Tibial artery (tissue), 4 donors: ENCODE results near the gene BTN3A1.

Experiments used
- DNase-seq, 2 donors: peaks; one replicate each; pipeline ENCODE4 v3.0.0-alpha.2; 2019
- H3K27ac ChIP-seq, 2 donors: fragments of 200-600 bp; sonication (generic) in 1 of 2; 1 replicate in 1 of 2; 2 replicates in 1 of 2; pipeline ENCODE4 v1.5.1; 2018 to 2019; ENCODE audit warnings: mild to moderate bottlenecking in 1 of 2
- H3K27me3 ChIP-seq, 2 donors: fragments of 200-600 bp; sonication (generic) in 1 of 2; one replicate each; pipeline versions ENCODE4 v1.5.1 to v1.6.0; 2016 to 2019
- H3K36me3 ChIP-seq, 3 donors: fragments of 200-600 bp; sonication (generic) in 2 of 3; one replicate each; pipeline ENCODE4 v1.5.1; 2016 to 2019; ENCODE audit warnings: mild to moderate bottlenecking in 2 of 3
- H3K4me1 ChIP-seq, 4 donors: fragments of 200-600 bp; sonication (generic) in 2 of 4; 1 replicate in 3 of 4; 2 replicates in 1 of 4; pipeline ENCODE4 v1.5.1; 2016 to 2019
- H3K4me3 ChIP-seq, 2 donors: fragments of 200-600 bp; sonication (generic) in 1 of 2; 1 replicate in 1 of 2; 2 replicates in 1 of 2; pipeline ENCODE4 v1.5.1; 2018 to 2019; ENCODE audit warnings: mild to moderate bottlenecking in 2 of 2
- H3K9me3 ChIP-seq, 3 donors: fragments of 200-600 bp; sonication (generic) in 1 of 3; one replicate each; pipeline ENCODE4 v1.5.1; 2016 to 2019
- intact Hi-C: fragments of 100-400 bp; cut with DNase I; formaldehyde crosslinking; loops from one replicate; pipeline ENCODE4 v1.15.0; 2023; ENCODE audit warnings: low total_unique reads
- TF ChIP-seq, protein P1 (sequence below), 2 experiments: fragments of 200-600 bp in 1 of 2; fragments of 450-650 bp in 1 of 2; IDR thresholded peaks; one replicate each; pipeline ENCODE4 v1.5.1; 2017 to 2019; ENCODE audit warnings: antibody characterized with exemption in 2 of 2, mild to moderate bottlenecking in 1 of 2, moderate library complexity in 1 of 2

BTN3A1 gene

DNA sequence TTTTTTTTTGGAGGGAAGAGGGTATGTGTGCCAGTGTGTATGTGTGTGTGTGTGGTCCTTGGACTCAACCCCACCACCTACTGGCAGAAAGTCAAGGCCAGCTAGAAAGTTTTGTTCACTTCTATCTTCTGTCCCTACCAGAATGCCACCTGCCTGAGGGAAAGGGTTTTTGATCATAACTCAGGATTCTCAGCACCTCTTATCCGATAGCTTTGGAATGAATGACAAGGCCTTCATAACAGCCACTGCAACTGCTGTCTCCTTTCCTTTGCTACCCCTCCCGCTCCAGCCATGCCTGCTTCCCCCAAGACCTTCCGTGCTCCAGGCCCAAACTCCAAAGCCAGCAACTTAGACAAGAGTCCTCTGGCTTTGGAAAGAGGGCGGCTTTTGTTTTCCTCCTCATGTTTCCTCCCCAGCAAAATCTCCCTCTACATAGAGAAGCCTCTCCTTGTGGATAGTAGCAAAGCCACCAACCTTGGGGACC is 18.7 kb downstream of the BTN3A1 start:
- Histone ChIP-seq H3K4me1 (peaks cover 0 to 40% (median 16%) of the 10 kb centered on the region in 4 donors), H3K27me3 (no peaks in the 10 kb centered on the region), H3K27ac (peak overlapping the region; percentile 82 to 83), H3K36me3 (peaks cover 0 to under 1% (median 0%) of the 10 kb centered on the region in 3 donors), H3K9me3 (no peaks in the 10 kb centered on the region), H3K4me3 (peak overlapping the region; percentile 63 to 69)
- DNase-seq = no peak
- intact Hi-C loops = no loop called here
- TF ChIP-seq, protein P1, sequence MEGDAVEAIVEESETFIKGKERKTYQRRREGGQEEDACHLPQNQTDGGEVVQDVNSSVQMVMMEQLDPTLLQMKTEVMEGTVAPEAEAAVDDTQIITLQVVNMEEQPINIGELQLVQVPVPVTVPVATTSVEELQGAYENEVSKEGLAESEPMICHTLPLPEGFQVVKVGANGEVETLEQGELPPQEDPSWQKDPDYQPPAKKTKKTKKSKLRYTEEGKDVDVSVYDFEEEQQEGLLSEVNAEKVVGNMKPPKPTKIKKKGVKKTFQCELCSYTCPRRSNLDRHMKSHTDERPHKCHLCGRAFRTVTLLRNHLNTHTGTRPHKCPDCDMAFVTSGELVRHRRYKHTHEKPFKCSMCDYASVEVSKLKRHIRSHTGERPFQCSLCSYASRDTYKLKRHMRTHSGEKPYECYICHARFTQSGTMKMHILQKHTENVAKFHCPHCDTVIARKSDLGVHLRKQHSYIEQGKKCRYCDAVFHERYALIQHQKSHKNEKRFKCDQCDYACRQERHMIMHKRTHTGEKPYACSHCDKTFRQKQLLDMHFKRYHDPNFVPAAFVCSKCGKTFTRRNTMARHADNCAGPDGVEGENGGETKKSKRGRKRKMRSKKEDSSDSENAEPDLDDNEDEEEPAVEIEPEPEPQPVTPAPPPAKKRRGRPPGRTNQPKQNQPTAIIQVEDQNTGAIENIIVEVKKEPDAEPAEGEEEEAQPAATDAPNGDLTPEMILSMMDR (IDR thresholded peaks at IDR 0.05) = no peak

DNA sequence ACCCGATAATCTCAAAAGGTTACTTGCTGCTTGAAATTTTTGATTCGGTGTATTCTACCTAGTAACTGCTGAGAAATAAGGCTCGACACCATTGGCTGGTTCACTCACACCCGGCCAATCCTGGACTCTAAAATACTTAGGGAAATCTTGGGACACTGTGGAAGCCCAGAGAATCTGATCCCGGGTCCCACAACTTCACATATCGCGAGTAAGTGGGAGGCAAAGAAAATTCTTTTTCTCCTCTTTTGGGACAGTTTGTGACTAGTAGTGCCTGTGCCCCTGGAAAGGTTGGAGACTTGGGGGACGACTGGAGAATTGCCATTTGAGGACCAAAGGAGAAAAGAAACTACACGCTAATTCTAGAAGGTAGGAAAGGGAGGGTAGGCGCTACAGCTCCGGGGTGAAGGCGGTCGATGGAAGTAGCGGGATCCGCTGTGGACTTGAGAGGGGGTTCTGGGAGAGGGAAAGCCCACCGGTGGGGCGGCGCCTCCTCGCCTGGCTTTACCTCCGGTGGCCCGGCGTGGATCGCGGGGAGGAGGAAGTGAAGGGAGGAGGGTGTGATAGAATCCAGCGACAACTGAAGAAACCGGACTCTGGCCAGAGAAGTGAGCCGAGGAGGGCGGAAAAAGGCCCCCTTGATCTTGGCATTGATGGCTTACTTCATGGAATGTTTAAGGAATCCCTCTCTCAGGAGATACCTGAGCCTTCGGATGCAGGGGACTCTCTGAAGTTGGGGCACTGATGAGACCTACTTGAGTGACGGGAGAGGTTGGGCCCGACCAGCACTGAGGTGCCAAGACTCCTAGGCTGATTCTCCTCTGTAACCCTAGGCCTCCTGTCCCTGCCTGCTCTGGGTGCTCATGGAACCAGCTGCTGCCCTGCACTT is 19.4 kb downstream of the BTN3A1 start:
- DNase-seq = peak; percentile 78 to 85
- H3K27me3 ChIP-seq = no peaks in the 10 kb centered on the region
- peaks cover 0 to 40% (median 16%) of the 10 kb centered on the region in 4 donors for H3K4me1 ChIP-seq
- H3K36me3 ChIP-seq = peaks cover 0 to 7% (median 6%) of the 10 kb centered on the region in 3 donors
- H3K9me3 ChIP-seq = no peaks in the 10 kb centered on the region
- TF ChIP-seq, protein P1 (IDR thresholded peaks at IDR 0.05) = no peak
- peak overlapping the region; percentile 82 to 83 for H3K27ac ChIP-seq
- H3K4me3 ChIP-seq = peak overlapping the region; percentile 63 to 69
- intact Hi-C loops = no loop called here

DNA sequence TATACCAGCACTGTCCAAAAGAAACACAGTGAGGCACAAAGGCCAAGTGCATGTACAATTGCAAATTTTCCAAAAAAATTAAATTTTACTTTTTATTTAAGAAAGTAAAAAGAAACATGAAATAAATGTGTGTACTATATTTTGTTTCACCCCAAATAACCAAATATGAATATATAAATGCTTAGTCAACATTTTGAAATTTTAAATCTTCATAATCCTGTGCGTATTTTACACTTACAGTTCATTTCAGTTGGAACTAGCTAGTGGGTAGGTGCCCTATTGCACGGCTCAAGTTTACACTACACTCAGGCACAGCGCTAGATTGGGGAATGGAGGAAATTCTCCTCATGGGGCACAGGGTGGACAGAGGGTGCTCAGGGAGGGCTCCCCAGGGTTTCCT is 20.3 kb downstream of the BTN3A1 start:
- no peak for DNase-seq
- TF ChIP-seq, protein P1 (IDR thresholded peaks at IDR 0.05) = no peak
- H3K27ac ChIP-seq = no peak overlapping the region
- H3K36me3 ChIP-seq = peaks cover 0 to 14% (median 12%) of the 10 kb centered on the region in 3 donors
- peaks cover 0 to 40% (median 16%) of the 10 kb centered on the region in 4 donors for H3K4me1 ChIP-seq
- H3K4me3 ChIP-seq = peak overlapping the region; percentile 63 to 69
- intact Hi-C loops = no loop called here
- no peaks in the 10 kb centered on the region for H3K9me3 ChIP-seq
- no peaks in the 10 kb centered on the region for H3K27me3 ChIP-seq

DNA sequence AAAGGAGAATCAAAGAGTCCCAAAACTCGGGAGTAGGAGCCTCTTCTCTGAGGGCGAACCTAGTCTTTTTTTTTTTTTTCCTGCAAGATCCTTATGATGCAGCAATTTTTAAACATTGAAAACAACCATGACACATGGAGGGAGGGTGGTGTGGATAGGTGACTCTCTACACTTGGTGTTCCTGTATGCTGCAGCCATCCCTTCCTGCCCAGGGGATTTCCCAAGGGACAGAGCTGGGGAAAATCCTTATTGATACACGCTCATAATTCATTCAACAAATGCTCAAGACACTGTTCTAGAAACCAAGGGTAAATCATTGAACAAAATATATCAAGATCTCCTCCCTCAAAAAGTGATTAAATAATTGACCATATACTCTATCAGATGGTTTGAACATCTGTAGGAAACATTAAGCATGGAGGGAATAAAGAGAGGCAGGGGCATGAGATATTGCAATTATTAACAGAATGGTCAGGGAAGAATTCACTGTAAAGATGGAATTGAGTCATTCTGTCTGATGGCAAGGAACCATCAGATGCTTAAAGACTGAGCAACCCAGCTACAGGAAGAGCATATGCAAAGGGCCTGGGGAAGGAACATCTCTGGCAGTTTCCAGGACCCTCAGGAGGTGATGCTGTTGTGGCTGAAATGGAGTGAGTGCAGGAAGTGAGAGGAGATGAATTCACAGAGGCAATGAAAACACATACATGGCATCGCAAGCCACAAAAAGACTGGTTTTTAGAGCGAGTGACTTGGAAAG is 24.8 kb downstream of the BTN3A1 start:
- DNase-seq = no peak
- intact Hi-C loops = no loop called here
- H3K27me3 ChIP-seq = no peaks in the 10 kb centered on the region
- H3K36me3 ChIP-seq = peaks cover 0 to 41% (median 32%) of the 10 kb centered on the region in 3 donors
- H3K9me3 ChIP-seq = no peaks in the 10 kb centered on the region
- no peak overlapping the region for H3K4me3 ChIP-seq
- no peak overlapping the region for H3K27ac ChIP-seq
- TF ChIP-seq, protein P1 (IDR thresholded peaks at IDR 0.05) = no peak
- H3K4me1 ChIP-seq = peaks cover 0 to 37% (median 18%) of the 10 kb centered on the region in 4 donors

DNA sequence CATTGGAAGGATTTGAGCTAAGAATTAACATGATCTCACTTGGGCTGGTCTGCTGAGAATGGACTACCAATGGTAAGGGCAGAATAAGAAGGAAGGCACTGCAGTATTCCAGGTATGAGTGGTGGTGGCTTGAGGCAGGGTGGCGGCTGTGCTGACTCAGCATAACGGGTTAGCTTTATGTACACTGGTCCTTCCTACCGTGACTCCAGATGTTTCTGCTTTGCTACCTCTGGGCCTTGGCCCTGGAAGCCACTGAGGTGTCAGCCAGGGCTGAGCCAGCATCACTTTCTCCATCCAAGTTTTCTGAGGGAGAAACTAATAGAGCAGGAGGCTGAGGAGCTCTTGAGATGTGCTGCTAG is 25.4 kb downstream of the BTN3A1 start:
- Histone ChIP-seq H3K36me3 (peaks cover 0 to 41% (median 32%) of the 10 kb centered on the region in 3 donors), H3K27me3 (no peaks in the 10 kb centered on the region), H3K27ac (no peak overlapping the region), H3K4me3 (no peak overlapping the region), H3K4me1 (peaks cover 0 to 36% (median 16%) of the 10 kb centered on the region in 4 donors), H3K9me3 (no peaks in the 10 kb centered on the region)
- TF ChIP-seq, protein P1 (IDR thresholded peaks at IDR 0.05) = no peak
- intact Hi-C loops = no loop called here
- no peak for DNase-seq
